NCI-H2029 treated with DMSO at 0.1 percent for 48 hours (cell line): ENCODE data around the gene ANKDD1A.

Source experiments
- DNase-seq: peaks from one replicate; lab custom pipeline; 2025; lab: John Stamatoyannopoulos, UW

ANKDD1A gene

DNA sequence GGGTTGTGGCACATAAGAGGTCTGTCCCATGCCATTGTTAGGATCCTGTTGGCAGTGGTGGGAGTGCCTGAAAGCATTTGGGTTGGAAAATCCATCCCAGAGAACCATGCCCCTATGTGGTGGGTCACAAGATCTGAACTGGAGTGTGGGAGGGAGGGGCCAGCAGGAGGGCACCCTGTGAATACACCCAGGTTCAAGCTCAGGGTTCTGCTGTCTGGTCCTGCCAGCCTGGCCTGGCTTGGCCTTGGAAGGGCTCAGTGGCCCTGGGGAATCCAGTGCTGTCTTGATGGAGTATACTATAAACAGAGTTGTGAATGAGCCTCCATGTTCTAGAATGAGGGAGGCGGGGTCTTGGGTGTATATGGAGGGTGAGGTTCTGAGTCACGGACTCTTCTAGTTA, 11.8 kb downstream of the ANKDD1A start:
- DNase-seq = no peak

DNA sequence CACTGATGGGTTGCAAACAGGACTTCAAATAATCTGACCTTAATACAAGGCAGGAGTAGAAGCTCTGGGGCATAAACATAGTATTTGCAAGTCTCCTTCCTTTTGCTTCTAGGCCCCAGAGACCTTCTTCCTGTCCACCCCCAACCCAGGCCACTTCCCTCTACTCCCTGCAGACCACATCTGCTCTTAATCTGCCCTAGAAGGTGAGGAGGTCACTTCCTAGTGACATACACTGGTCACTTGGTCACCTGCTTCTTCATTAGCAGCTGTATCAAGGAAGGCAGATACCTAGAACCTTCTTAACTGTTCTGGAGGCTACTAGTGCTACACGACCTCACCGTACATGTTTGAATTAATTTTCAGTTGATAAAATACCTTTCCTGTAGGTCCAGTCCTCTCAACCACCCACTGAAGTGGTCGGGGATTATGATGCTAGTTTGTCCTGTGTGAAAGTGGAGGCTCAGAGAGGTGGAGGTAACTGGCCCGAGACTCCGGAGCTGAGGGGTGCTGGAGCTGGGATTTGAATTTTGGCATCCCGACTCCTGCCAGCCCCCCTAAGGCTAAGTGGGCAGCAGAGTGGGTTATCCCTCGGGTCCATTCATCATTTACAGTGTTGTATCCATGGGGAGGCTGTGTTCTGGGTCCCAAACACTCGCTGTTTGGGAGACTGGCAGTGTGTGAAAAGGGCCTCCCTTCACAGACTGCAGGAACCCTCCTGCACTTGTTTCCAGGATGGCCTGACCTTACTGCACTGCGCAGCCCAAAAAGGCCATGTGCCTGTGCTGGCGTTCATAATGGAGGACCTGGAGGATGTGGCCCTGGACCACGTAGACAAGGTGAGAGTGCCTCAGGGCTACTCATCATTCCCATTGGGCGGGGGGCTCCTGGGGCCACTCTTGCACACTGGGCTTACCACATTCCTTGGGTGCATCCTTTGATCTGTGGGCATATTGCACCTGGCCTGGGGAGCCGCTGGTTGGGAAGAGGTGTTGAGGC, 13.9 kb downstream of the ANKDD1A start:
- DNase-seq = no peak

DNA sequence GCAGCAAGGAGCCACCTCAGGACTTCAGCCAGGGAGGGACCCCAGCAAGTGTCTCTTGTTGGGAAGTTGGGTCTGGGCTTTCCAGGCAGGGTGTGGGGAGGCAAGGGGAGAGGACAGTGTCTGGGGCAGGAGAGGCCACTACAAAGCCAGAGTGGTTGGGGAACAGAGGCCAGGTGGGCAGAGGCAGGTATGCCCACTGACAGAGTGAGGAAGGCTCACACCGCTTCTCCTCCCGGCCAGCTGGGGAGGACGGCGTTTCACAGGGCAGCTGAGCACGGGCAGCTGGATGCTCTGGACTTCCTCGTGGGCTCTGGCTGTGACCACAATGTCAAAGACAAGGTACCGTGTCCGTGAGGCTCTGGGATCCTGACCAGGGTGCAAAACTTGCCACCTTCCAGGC, 15.0 kb downstream of the ANKDD1A start:
- no peak for DNase-seq

DNA sequence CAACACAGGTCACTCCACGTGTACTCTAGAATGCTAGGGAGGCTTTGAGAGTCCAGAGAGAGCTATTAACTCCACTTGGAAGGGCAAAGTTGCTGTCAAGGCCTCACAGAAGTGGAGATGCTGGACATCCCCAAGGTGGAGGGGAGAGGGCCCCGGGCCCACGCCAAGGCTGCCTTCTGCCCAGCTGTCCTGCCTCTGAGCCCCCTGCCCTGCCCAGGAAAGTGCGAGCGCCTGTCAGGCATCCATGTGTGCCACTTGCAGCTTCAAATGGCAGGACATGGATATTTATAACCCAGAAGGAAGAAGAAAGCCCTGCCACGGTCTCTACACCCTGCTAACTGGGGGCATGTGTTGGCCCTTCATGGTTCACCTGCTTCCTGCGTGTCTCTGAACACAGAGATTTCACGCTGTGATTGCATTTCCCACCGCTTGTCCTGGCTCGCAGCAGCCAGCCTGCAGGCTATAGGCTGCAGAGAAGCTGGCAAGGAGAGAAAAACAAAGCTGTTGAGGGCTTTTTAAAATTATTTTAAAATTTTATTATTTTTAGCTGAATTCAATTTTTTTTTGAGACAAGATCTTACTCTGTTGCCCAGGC, 17.0 kb downstream of the ANKDD1A start:
- DNase-seq = no peak

DNA sequence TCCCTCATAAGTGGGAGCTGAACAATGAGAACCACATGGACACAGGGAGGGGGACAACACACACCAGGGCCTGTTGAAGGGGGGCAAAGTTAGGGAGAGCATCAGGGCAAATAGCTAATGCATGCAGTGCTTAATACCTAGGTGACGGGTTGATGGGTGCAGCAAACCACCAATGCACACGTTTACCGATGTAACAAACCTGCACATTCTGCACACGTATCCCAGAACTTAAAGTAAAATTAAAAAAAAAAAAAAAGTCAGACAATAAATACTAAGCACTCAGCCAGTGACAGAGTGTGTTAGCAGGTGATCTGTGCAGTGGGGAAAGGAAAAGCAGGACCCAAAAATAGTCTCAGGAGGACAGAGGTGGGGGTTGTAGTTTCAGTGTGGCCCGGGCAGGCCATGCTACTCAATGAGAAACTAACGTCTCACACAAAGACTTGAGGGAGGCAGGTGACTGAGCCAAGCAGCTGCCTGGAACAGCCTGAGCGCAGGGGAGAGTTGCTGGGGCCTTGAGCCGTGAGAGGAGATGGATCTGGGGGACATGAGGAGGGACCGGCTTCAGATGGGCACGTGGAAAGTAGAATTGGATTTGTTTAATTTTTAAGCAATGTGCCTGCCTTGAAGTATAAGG, 18.4 kb downstream of the ANKDD1A start:
- no peak for DNase-seq

DNA sequence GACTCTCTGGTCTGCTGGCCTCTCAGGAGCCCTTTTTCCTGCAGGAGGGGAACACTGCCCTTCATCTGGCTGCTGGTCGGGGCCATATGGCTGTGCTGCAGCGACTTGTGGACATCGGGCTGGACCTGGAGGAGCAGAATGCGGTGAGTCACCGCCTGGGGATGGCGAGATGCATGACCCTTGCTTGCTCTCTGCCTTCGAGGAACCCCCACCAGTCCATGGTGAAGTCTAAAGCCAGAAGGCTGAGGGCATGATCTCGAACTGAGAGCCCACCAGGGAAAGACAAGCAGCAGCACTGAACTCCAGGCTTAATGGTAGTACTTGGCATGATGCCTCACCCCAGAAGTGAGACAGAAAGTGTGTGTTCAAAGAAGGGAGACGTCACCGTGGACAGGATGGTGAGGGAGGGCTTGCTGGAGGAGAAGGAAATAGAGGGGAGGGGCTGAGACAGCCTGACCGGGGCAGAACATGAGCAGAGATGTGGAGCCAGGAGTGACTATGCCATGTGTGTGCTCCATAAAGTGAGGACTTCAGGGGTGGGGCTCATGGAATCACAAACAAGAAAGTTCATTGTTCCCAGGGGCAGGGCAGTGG, 19.2 kb downstream of the ANKDD1A start:
- DNase-seq = no peak

DNA sequence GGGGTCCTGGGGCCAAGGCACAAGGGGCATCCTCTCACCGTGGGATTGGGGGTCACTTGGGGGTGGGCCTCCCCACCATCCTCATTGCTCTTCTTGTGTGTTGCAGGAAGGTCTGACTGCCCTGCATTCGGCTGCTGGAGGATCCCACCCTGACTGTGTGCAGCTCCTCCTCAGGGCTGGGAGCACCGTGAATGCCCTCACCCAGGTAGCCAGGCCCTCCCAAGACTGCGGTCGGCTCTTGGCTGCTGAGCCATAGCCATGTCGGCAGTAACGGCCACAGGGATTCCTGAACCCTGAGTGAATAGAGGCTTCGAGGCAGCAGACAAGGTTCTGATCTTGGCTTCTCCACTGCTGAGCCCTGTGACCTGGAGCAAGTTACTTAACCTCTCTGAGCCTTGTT, 19.7 kb downstream of the ANKDD1A start:
- no peak for DNase-seq

DNA sequence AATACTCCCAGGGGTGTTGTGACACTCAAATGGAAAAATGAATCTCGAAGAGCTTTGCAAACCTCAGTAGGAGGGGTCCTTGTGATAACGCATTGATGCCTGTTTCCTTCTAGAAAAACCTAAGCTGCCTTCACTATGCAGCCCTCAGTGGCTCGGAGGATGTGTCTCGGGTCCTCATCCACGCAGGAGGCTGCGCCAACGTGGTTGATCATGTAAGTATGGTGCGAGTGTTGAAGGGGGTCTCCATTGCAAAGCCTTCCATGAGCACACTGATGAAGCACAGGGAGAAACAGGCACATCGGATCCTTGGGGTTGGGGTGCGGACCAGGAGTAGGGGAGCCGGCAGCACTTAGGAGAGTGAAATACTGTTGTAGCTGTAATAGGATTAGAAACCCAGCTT, 22.3 kb downstream of the ANKDD1A start:
- DNase-seq = no peak

DNA sequence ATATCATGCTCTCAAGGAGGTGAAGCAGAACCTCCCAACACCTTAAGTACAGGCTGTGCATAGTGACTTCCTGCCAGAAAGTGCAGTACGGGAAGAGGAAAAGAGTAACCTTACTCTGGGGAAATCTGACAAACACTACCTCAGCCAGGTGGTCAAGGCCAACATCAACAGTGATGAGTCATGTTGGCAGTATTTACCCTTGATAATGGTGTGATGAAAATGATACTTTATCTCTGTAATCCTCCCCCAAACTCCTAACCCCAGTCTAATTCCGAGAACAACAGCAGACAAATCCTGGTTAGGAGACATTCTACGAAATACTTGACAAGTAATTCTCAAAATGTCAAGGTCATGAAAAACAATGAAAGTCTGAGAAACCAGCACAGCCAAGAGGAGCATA, 26.5 kb downstream of the ANKDD1A start:
- DNase-seq = peak; percentile 25

DNA sequence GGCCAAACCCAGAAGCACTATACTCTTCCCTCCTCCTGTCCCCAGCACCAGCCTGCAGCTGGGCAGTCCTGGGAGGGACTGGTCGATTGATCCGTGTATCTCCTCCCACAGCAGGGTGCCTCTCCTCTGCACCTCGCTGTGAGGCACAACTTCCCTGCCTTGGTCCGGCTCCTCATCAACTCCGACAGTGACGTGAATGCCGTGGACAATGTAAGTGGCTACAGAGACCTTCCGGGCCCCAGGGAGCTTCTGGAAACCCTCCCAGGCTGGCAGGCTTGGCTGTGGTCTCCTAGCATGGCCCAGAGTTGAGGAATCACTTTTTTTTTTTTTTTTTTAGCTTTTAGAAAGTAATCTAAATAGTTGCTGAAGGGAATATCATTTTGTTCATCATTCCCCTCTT, 30.7 kb downstream of the ANKDD1A start:
- no peak for DNase-seq

DNA sequence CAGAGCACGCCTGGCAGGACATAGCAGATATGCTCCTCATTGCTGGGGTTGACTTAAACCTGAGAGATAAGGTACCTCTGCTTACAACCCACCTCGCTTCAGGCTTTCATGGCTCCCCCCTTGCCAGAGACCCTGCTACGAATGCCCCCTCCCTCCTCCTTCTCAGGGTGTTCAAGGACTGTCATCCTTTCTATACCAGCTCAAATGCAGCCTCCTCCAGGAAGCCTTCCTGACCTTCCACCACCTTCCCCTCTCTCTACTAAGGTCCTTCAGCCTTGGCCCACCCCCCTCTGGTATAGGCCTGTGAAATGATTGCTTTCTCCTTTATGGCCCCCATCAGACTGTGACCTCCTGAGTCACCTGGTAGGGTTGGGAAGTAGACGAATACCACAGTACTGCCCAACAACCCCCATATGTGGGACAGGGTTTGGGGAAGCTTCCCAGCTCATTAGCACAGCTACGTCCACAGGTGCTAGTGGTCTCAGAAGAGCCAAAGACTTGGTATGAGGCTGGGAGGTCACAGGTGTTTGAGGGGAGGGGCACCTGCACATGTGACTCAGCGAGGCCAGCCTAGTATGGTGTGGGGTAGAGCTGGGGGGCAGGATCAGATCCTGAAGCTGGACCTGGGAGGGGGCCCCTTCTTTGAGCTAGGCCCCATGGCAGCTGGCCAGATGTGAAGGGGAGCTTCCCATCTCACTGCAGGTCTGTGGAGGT, 32.0 kb downstream of the ANKDD1A start:
- DNase-seq = no peak

DNA sequence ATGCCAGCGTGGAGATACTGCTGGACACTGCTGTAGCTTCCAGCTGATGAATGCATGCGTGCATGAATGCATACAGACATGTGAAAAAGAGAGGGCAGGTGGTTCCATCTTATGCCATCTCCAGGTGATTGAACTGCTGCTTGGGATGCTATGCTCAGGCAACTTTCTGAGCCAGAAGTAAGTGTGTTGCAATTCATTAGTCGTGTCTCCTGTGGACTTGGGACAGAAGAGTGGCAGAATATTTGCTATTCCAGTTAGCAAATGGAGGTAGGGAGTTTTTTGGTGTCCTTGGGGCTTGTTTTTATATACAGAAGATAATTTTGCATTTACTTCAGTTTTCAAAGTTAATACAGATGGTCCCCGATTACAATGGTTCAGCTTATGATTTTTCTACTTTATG, 33.3 kb downstream of the ANKDD1A start:
- no peak for DNase-seq

DNA sequence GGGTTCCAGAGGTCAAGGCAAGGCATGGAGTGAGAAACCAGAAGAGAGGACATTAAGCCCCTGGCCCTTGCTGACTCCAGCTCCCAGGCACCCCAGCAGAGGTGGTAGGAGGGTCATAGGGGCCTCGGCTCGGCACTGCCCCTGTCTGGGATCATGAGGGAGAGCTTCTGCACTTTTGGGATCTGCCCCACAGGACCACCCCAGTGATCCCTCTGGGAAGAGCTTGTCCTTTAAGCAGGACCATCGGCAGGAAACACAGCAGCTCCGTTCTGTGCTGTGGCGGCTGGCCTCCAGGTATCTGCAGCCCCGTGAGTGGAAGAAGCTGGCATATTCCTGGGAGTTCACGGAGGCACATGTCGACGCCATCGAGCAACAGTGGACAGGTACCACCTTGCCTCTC, 35.5 kb downstream of the ANKDD1A start:
- no peak for DNase-seq

DNA sequence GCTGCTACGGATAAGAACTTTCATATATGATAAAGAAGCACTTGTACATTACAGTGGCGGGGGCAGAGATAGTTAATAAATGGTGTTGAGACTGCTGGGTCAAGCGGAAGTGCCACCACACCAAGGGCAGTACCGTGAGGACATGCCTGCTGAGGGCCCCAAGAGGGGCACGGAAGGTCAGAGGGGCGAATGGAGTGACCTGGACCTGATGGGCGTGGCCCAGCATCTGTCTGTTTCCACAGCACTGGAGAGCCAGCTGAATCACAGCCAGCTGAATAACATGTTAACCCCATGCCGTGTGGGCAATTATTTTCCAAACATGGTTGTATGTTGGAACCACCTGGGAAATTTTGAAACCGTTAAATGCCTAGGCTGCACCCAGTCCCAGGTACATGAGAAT, 37.2 kb downstream of the ANKDD1A start:
- no peak for DNase-seq

DNA sequence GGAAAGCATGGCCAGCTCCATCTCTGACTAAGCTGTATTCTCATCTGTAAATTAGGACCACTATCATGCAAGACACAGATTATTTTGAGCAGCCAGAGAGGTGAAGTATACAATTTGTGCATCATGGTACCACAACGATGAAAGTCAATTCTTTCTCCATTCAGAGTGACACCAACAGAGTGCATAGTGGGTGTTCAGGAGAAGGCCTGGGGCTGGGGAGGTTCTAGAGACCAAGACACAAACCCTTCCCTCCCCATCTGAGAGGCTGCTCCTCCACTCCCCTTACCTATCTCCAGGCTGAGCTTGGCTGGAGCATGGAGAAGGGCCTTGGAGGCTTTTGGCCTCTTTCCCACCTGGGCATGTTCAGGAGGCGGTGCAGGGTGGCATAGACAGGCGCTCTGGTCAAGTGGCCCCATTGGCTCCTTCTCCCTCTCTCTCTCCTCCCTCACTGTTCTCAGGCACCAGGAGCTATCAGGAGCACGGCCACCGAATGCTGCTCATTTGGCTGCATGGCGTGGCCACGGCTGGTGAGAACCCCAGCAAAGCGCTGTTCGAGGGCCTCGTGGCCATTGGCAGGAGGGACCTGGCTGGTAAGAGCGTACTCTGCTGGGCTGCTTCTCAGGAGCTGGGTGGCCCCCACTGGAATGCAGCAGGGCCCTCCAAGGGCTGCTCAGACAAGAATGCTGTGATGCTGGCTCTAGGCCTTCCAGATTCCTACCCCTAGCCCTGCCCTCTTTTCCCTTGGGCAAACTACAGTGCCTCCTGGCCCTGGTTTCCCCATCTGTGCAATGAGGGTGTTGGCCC, 37.9 kb downstream of the ANKDD1A start:
- DNase-seq = no peak

DNA sequence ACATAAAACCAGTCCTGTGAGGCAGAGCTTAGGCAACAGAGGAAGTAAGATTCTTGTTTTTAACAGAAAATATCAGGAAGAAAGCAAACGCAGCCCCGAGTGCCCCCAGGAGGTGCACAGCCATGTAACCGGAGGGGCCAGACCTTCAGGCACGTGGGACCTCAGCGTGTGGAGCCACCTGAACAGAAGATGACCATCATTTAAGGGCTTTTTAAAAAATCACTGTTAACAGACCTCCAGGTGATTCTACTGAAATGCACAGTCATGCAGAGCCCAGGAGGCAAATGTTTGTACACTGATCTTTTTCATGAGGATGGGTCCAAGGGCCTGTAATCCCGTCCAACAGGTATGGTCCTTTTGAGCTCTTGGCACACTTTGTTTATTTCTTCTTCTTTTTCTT, 39.2 kb downstream of the ANKDD1A start:
- no peak for DNase-seq

DNA sequence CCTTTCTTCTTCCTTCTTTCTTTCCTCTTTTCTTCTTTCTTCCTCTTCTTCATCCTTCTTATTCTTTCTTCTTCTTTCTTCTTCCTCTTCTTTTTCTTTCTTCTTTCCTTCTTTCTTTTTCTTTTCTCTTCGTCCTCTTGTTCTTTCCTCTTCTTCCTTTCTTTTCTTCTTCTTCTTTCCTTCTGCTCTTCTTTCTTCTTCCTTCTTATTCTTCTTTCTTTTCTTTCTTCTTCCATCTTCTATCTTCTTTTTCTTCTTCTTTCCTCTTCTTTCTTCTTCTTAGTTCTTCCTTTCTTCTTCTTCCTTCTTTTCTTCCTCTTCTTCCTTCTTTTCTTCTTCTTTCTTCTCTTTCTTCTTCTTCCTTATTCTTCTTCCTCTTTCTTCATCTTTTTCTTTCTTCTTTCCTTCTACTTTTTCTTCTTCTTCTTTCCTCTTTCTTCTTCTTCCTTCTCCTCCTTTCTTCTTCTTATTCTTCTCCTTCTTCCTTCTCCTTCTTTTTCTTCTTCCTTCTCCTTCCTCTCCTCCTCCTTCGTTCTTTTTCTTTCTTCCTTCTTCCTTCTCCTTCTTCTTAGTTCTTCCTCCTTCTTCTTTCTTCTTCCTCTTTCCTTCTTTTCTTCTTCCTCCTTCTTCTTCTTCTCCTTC, 40.2 kb downstream of the ANKDD1A start:
- no peak for DNase-seq

DNA sequence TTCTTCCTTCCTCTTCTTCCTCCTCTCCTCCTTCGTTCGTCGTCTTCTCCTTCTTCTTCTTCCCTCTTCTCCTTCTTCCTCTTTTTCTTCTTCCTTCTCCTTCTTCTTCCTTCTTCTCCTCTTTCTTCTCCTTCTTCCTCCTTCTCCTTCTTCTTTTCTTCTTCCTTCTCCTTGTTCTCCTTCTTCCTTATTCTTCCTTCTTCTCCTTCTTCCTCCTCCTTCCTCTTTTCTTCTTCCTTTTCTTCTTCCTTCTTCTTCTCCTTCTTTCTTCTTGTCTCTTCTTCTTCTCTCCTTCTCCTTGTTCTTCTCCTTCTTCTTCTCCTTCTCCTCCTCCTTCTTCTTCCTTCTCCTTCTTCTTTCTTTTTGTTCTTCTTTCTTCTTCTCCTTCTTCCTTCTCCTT, 42.7 kb downstream of the ANKDD1A start:
- no peak for DNase-seq

DNA sequence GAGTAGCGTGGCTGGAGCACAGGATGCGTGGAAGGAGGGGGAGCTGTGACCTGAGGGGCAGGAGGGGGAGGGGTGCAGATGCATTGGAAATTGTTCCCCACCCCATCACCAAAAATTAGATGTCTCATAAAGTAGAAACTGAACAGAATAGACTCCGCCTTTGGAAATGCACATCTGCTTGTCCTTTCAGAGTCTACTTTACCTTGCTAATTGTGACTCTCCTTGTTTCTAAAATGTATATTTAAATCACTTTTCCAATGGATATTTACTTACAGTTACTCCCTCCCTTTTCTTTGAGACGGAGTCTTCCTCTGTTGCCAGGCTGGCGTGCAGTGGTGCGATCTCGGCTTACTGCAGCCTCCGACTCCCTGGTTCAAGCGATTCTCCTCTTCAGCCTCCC, 47.4 kb downstream of the ANKDD1A start:
- no peak for DNase-seq

DNA sequence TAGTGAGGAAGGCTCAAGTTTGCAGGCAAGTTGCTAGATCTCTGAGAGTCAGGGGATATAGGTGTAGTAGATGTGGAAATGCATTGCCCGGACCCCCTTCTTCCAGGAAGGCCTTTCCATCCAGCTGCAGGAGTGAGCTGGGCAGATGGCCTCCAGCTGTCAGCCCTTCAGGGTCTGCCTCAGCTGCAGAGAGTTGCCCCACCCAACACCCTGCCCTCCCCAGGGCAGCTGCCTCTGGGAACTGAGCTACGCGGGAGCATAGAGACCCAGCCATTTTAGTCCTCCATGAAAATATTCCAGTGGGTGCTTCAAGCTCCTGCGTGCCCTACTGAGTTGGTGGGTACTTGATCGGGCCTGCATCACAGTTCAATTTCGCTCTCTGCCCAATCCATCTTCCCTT, 48.5 kb downstream of the ANKDD1A start:
- DNase-seq = no peak

DNA sequence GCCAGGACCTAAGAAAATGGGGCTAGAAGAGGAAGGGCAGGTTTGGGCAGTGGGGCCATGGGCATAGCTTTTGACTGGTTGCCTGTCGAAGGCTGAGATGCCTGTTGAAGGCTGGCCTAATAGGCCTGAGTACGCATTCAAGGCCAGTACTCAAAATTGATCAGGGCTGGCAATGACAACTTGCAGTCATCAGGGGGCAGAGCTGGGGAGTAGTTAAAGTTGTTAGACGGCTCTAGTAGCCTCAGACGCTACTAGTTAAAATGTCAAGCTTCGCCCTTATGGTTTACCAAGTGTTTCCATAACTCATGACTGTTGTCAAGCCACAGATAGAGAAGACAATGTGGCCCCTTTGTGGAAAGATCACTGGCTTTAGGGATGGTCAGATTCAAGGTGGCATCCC, 49.3 kb downstream of the ANKDD1A start:
- no peak for DNase-seq
